ENCODE data around the gene KIFAP3. TPM values are rescaled to one million over a fixed set of nuclear protein-coding genes. Genes with fewer than 3 reads are reported as not detected.
"Not testable (repeated sequence)": the region's sequence is repeated elsewhere in the genome, so short reads cannot be mapped to it uniquely, and the experiment has no call there.

Gene KIFAP3
- total RNA-seq, 6 experiments from 2014 or later: 5.9 to 9.2 (median 8.0) TPM

DNA sequence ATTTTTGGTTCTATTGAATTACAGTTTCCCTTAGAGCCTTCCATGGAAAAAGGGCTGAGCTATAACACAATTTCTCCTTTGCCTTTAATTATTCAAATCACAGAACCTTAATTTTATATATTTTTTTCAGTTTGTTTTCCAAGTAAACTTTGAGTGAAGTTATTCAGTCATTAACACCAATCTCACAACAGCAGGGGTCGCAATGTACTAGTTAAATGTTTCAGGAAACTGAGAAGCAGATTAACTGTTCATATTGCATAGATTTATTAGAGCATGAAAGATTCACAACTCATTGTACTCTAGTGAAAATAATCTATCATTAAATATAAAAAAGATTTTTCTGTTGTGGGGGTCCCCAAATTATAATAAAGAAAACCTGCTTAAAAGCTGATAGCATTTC, 64.1 kb downstream of the KIFAP3 start:
- no peak overlapping the region for H3K27ac ChIP-seq
- H3K9me3 ChIP-seq: no peaks in the 10 kb centered on the region
- H3K4me3 ChIP-seq: no peak overlapping the region
- H3K4me1 ChIP-seq: no peaks in the 10 kb centered on the region
- peaks cover 0 to 3% (median 0%) of the 10 kb centered on the region in 4 donors for H3K36me3 ChIP-seq
- H3K27me3 ChIP-seq: no peaks in the 10 kb centered on the region
- ATAC-seq (peak in 1 of 4 donors; percentile 52), DNase-seq (no peak)
- no peak for TF ChIP-seq POLR2A (IDR thresholded peaks at IDR 0.05)
- TF ChIP-seq, protein P1, sequence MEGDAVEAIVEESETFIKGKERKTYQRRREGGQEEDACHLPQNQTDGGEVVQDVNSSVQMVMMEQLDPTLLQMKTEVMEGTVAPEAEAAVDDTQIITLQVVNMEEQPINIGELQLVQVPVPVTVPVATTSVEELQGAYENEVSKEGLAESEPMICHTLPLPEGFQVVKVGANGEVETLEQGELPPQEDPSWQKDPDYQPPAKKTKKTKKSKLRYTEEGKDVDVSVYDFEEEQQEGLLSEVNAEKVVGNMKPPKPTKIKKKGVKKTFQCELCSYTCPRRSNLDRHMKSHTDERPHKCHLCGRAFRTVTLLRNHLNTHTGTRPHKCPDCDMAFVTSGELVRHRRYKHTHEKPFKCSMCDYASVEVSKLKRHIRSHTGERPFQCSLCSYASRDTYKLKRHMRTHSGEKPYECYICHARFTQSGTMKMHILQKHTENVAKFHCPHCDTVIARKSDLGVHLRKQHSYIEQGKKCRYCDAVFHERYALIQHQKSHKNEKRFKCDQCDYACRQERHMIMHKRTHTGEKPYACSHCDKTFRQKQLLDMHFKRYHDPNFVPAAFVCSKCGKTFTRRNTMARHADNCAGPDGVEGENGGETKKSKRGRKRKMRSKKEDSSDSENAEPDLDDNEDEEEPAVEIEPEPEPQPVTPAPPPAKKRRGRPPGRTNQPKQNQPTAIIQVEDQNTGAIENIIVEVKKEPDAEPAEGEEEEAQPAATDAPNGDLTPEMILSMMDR (IDR thresholded peaks at IDR 0.05): peak; percentile 32 to 40 (median 34)
- intact Hi-C loops (cut with DNase I): no loop called here
- 9% methylated on average over 1 of the region's 1 CpG for WGBS (ENCODE audit: insufficient coverage, low coverage, low lambda C conversion rate, missing lambda C conversion rate)

DNA sequence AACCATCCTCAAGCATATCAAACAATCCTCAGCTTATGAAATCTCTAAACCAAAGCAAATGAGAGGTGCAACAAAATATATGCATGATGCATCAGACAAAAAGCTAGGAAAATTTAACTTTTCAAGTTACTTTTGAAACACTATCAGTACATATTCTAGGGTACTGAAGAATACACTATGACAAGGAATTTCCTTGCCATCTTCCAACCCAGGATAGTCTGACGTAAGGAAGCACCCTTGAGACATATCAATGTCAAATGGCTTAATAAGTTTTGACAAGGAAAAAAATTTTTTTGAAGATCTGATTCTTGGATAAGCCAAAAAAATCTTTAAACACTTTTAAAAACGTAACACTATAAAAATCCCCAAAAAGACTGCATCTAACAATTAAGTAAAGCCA, 64.9 kb downstream of the KIFAP3 start:
- H3K36me3 ChIP-seq: no peaks in the 10 kb centered on the region
- no peaks in the 10 kb centered on the region for H3K27me3 ChIP-seq
- DNase-seq: no peak
- ATAC-seq: no peak
- intact Hi-C loops (cut with DNase I): no loop called here
- H3K27ac ChIP-seq: no peak overlapping the region
- H3K9me3 ChIP-seq: no peaks in the 10 kb centered on the region
- TF ChIP-seq, protein P1 (IDR thresholded peaks at IDR 0.05): no peak
- no peak for TF ChIP-seq POLR2A (IDR thresholded peaks at IDR 0.05)
- H3K4me1 ChIP-seq: no peaks in the 10 kb centered on the region
- WGBS (ENCODE audit: insufficient coverage, low coverage, low lambda C conversion rate, missing lambda C conversion rate): 88% methylated on average over 2 of the region's 2 CpGs
- H3K4me3 ChIP-seq: no peak overlapping the region

DNA sequence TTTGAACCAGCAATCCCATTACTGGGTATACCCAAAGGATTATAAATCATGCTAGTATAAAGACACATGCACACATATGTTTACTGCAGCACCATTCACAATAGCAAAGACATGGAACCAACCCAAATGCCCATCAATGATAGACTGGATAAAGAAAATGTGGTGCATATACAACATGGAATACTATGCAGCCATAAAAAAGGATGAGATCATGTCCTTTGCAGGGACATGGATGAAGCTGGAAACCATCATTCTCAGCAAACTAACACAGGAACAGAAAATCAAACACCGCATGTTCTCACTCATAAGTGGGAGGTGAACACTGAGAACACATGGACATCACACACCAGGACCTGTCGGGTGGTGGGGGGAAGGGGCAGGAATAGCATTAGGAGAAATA, 65.8 kb downstream of the KIFAP3 start:
- H3K27ac ChIP-seq; intact Hi-C loops (cut with DNase I); H3K4me1 ChIP-seq; ATAC-seq; H3K36me3 ChIP-seq; H3K9me3 ChIP-seq; H3K4me3 ChIP-seq; DNase-seq; H3K27me3 ChIP-seq: not testable (repeated sequence)
- WGBS (ENCODE audit: insufficient coverage, low coverage, low lambda C conversion rate, missing lambda C conversion rate): 94% methylated on average over 2 of the region's 2 CpGs

DNA sequence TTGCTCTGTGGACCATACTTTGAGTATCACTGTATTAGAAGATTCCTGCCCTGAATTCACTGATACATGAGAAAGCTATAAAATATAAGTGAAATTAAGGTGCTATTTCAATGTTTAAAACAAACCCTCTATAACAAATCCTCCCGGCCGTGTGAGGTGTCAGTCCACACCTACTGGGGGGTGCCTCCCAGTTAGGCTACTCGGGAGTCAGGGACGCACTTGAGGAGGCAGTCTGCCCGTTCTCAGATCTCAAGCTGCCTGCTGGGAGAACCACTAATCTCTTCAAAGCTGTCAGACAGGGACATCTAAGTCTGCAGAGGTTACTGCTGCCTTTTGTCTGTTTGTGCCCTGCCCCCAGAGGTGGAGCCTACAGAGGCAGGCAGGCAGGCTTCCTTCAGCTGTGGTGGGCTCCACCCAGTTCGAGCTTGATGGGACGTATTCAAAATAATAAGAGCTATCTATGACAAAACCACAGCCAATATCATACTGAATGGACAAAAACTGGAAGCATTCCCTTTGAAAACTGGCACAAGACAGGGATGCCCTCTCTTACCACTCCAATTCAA, 71.1 kb downstream of the KIFAP3 start:
- WGBS (ENCODE audit: insufficient coverage, low coverage, low lambda C conversion rate, missing lambda C conversion rate): 72% methylated on average over 4 of the region's 7 CpGs
- DNase-seq; H3K27me3 ChIP-seq; H3K4me3 ChIP-seq; ATAC-seq; H3K36me3 ChIP-seq; H3K9me3 ChIP-seq; H3K4me1 ChIP-seq; H3K27ac ChIP-seq; intact Hi-C loops (cut with DNase I): not testable (repeated sequence)

DNA sequence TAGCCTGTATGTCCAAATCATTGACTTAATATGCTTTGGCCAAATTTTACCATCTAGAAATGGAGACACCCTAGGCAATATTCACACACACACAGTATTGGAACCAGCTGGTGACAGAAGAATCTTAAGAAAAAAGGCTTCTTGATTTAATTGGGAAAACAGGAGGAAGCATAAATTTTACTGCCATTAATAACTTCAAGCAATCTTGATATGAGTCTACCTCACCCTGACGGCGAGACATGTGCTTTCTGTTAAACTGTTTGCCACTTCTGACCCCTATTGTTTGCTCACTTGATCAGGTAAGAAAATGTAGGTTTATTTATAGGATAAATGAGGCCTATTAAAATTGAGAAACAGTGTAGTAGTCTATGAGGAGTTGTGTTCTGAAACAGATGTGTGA, 73.2 kb downstream of the KIFAP3 start:
- H3K27ac ChIP-seq: no peak overlapping the region
- no peak overlapping the region for H3K4me3 ChIP-seq
- H3K36me3 ChIP-seq: no peaks in the 10 kb centered on the region
- 88% methylated on average over 2 of the region's 2 CpGs for WGBS (ENCODE audit: insufficient coverage, low coverage, low lambda C conversion rate, missing lambda C conversion rate)
- no peaks in the 10 kb centered on the region for H3K27me3 ChIP-seq
- no peaks in the 10 kb centered on the region for H3K9me3 ChIP-seq
- TF ChIP-seq POLR2A (IDR thresholded peaks at IDR 0.05): no peak
- TF ChIP-seq, protein P1 (IDR thresholded peaks at IDR 0.05): no peak
- intact Hi-C loops (cut with DNase I): no loop called here
- no peaks in the 10 kb centered on the region for H3K4me1 ChIP-seq
- ATAC-seq (no peak), DNase-seq (no peak)

DNA sequence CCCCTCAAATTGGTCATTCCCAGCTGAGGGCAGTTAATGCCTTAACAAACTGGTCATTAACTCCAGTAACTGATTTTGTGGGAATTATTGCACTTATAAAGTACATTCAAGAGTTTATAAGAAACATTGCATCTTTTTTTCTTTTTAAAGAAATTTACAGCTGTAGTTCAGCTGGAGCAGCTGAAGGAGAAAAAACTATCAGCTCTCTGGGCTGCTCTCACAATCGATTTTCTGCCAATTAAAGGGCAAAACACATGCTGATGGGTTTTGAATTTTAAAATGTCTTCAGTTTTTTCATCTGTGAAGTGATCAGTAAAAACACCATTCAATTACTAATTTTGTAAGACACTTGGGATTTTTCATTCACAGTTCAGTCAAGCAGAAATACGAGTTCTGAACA, 74.7 kb downstream of the KIFAP3 start:
- H3K27ac ChIP-seq: no peak overlapping the region
- H3K9me3 ChIP-seq: no peaks in the 10 kb centered on the region
- TF ChIP-seq, protein P1 (IDR thresholded peaks at IDR 0.05): no peak
- TF ChIP-seq POLR2A (IDR thresholded peaks at IDR 0.05): no peak
- H3K4me3 ChIP-seq: no peak overlapping the region
- H3K4me1 ChIP-seq: no peaks in the 10 kb centered on the region
- no peaks in the 10 kb centered on the region for H3K36me3 ChIP-seq
- H3K27me3 ChIP-seq: no peaks in the 10 kb centered on the region
- no peak for ATAC-seq
- 70% methylated on average over 2 of the region's 2 CpGs for WGBS (ENCODE audit: insufficient coverage, low coverage, low lambda C conversion rate, missing lambda C conversion rate)
- DNase-seq: no peak
- intact Hi-C loops (cut with DNase I): no loop called here
